ENCODE results near the gene RPS27L.

DNA sequence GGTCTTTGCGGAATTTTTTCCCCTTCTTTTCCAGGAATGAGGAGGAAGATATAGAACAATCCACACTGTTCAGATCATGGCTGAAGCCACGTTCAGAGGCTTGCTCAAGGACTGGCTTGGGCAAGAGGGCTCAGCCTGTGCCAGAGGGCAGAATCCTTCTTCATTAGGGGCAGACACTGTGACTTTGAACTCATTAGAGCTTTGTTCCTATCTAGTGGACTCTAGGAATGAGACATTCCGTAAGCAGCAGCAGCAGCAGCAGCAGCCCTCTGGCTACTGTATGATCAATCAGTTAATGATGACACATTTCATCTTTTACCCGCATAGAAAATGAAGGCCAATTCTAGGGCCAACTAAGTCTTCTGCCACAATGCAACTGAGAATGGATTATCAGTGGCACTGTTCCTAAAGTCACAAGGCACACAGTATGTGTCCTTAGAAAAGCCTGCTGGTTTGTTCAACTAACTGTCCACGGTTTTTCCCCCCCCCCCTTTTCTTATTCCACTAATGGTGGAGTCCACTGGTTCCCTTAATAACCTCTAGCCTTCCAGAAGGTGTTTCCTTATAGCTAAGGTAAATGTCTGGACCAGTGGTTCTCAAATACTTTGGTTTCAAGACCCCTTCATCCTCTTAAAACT, 30.4 kb upstream of the RPS27L start:
- TF ChIP-seq KLF16 (tag by site-specific recombination; IDR thresholded peaks at IDR 0.05) (no peak), YY1 (tag by site-specific recombination; IDR thresholded peaks at IDR 0.05) (no peak), ZNF629 (tag by site-specific recombination; IDR thresholded peaks at IDR 0.05) (no peak)
- TF ChIP-seq, protein P1, sequence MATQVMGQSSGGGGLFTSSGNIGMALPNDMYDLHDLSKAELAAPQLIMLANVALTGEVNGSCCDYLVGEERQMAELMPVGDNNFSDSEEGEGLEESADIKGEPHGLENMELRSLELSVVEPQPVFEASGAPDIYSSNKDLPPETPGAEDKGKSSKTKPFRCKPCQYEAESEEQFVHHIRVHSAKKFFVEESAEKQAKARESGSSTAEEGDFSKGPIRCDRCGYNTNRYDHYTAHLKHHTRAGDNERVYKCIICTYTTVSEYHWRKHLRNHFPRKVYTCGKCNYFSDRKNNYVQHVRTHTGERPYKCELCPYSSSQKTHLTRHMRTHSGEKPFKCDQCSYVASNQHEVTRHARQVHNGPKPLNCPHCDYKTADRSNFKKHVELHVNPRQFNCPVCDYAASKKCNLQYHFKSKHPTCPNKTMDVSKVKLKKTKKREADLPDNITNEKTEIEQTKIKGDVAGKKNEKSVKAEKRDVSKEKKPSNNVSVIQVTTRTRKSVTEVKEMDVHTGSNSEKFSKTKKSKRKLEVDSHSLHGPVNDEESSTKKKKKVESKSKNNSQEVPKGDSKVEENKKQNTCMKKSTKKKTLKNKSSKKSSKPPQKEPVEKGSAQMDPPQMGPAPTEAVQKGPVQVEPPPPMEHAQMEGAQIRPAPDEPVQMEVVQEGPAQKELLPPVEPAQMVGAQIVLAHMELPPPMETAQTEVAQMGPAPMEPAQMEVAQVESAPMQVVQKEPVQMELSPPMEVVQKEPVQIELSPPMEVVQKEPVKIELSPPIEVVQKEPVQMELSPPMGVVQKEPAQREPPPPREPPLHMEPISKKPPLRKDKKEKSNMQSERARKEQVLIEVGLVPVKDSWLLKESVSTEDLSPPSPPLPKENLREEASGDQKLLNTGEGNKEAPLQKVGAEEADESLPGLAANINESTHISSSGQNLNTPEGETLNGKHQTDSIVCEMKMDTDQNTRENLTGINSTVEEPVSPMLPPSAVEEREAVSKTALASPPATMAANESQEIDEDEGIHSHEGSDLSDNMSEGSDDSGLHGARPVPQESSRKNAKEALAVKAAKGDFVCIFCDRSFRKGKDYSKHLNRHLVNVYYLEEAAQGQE (tag by site-specific recombination; IDR thresholded peaks at IDR 0.05): no peak
- TF ChIP-seq, protein P2, sequence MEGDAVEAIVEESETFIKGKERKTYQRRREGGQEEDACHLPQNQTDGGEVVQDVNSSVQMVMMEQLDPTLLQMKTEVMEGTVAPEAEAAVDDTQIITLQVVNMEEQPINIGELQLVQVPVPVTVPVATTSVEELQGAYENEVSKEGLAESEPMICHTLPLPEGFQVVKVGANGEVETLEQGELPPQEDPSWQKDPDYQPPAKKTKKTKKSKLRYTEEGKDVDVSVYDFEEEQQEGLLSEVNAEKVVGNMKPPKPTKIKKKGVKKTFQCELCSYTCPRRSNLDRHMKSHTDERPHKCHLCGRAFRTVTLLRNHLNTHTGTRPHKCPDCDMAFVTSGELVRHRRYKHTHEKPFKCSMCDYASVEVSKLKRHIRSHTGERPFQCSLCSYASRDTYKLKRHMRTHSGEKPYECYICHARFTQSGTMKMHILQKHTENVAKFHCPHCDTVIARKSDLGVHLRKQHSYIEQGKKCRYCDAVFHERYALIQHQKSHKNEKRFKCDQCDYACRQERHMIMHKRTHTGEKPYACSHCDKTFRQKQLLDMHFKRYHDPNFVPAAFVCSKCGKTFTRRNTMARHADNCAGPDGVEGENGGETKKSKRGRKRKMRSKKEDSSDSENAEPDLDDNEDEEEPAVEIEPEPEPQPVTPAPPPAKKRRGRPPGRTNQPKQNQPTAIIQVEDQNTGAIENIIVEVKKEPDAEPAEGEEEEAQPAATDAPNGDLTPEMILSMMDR (tag by site-specific recombination; IDR thresholded peaks at IDR 0.05): no peak
- TF ChIP-seq, protein P3, sequence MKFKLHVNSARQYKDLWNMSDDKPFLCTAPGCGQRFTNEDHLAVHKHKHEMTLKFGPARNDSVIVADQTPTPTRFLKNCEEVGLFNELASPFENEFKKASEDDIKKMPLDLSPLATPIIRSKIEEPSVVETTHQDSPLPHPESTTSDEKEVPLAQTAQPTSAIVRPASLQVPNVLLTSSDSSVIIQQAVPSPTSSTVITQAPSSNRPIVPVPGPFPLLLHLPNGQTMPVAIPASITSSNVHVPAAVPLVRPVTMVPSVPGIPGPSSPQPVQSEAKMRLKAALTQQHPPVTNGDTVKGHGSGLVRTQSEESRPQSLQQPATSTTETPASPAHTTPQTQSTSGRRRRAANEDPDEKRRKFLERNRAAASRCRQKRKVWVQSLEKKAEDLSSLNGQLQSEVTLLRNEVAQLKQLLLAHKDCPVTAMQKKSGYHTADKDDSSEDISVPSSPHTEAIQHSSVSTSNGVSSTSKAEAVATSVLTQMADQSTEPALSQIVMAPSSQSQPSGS (tag by site-specific recombination; IDR thresholded peaks at IDR 0.05; ENCODE audit: low read depth): no peak
- TF ChIP-seq, protein P4, sequence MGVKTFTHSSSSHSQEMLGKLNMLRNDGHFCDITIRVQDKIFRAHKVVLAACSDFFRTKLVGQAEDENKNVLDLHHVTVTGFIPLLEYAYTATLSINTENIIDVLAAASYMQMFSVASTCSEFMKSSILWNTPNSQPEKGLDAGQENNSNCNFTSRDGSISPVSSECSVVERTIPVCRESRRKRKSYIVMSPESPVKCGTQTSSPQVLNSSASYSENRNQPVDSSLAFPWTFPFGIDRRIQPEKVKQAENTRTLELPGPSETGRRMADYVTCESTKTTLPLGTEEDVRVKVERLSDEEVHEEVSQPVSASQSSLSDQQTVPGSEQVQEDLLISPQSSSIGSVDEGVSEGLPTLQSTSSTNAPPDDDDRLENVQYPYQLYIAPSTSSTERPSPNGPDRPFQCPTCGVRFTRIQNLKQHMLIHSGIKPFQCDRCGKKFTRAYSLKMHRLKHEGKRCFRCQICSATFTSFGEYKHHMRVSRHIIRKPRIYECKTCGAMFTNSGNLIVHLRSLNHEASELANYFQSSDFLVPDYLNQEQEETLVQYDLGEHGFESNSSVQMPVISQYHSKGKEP (tag by site-specific recombination; IDR thresholded peaks at IDR 0.05): no peak

All from HEK293 (cell line).